HepG2 (cell line): ENCODE results near the gene SNRNP25. TPM values are rescaled to one million over a fixed set of nuclear protein-coding genes. Genes with fewer than 3 reads are reported as not detected.
A peak's percentile ranks its signal among the peaks of the same experiment; 100 is the strongest.

Experiments used
- CTCF ChIP-seq: sonication (generic); formaldehyde crosslinking; IDR thresholded peaks from 2 replicates; pipeline ENCODE4 v1.5.0; 2020; ENCODE audit warnings: mild to moderate bottlenecking, missing genetic modification reagents, moderate library complexity
- EED ChIP-seq: sonication (generic); formaldehyde crosslinking; IDR thresholded peaks from 2 replicates; pipeline ENCODE4 v1.5.0; 2020; ENCODE audit warnings: mild to moderate bottlenecking, missing genetic modification reagents
- ELF3 ChIP-seq: IDR thresholded peaks from 2 replicates; pipeline ENCODE4 v1.6.1; 2016; ENCODE audit warnings: missing genetic modification reagents, missing compliant biosample characterization
- ERF ChIP-seq: IDR thresholded peaks from 2 replicates; pipeline ENCODE4 v1.6.1; 2018; ENCODE audit warnings: missing biosample characterization, missing genetic modification reagents
- FOXC1 ChIP-seq: sonication (generic); formaldehyde crosslinking; IDR thresholded peaks from 2 replicates; pipeline ENCODE4 v1.8.0; 2022; ENCODE audit warnings: mild to moderate bottlenecking, missing genetic modification reagents, borderline replicate concordance
- HMGXB4 ChIP-seq, 2 experiments: sonication (generic) in 1 of 2; formaldehyde crosslinking in 1 of 2; IDR thresholded peaks; 2 replicates each; pipeline versions ENCODE4 v1.4.0 to v1.6.1; 2018 to 2020; ENCODE audit warnings: missing genetic modification reagents in 2 of 2, borderline replicate concordance in 1 of 2, low read depth in 1 of 2, mild to moderate bottlenecking in 1 of 2, missing biosample characterization in 1 of 2
- IKZF4 ChIP-seq: sonication (generic); formaldehyde crosslinking; IDR thresholded peaks from 2 replicates; pipeline ENCODE4 v1.5.1; 2020; ENCODE audit warnings: borderline replicate concordance, mild to moderate bottlenecking, low read depth, missing genetic modification reagents; ENCODE audit errors: not compliant biosample characterization
- KLF16 ChIP-seq, 2 experiments: sonication (generic) in 1 of 2; formaldehyde crosslinking in 1 of 2; IDR thresholded peaks; 2 replicates each; pipeline versions ENCODE4 v1.6.1 to v1.8.0; 2016 to 2023; ENCODE audit warnings: missing genetic modification reagents in 2 of 2, missing compliant biosample characterization in 1 of 2
- NFKB2 ChIP-seq: sonication (generic); formaldehyde crosslinking; IDR thresholded peaks from 2 replicates; pipeline ENCODE4 v1.4.0; 2020; ENCODE audit warnings: missing genetic modification reagents, borderline replicate concordance
- RORA ChIP-seq: sonication (generic); formaldehyde crosslinking; IDR thresholded peaks from 2 replicates; pipeline ENCODE4 v1.5.0; 2020; ENCODE audit warnings: mild to moderate bottlenecking, missing genetic modification reagents, moderate library complexity
- SAP130 ChIP-seq: IDR thresholded peaks from 2 replicates; pipeline ENCODE4 v1.6.1; 2016; ENCODE audit warnings: low read depth
- TEAD3 ChIP-seq: optimal IDR thresholded peaks from 2 replicates; pipeline ENCODE3; 2016; ENCODE audit warnings: borderline replicate concordance
- ZBTB25 ChIP-seq: IDR thresholded peaks from 2 replicates; pipeline ENCODE4 v1.6.1; 2018; ENCODE audit warnings: missing genetic modification reagents
- ZFP91 ChIP-seq: sonication (generic); formaldehyde crosslinking; IDR thresholded peaks from 2 replicates; pipeline ENCODE4 v1.9.0; 2022; ENCODE audit warnings: missing genetic modification reagents, mild to moderate bottlenecking, borderline replicate concordance
- ZNF256 ChIP-seq: sonication (generic); formaldehyde crosslinking; conservative IDR thresholded peaks from 2 replicates; pipeline ENCODE4 v1.4.0; 2020; ENCODE audit warnings: missing genetic modification reagents
- ZNF7 ChIP-seq: IDR thresholded peaks from 2 replicates; pipeline ENCODE4 v1.6.1; 2016; ENCODE audit warnings: missing biosample characterization, missing genetic modification reagents
- ZNF788 ChIP-seq: sonication (generic); formaldehyde crosslinking; IDR thresholded peaks from 2 replicates; pipeline ENCODE4 v1.5.0; 2020; ENCODE audit warnings: mild to moderate bottlenecking, missing genetic modification reagents, borderline replicate concordance
- ZSCAN31 ChIP-seq: sonication (generic); formaldehyde crosslinking; IDR thresholded peaks from 2 replicates; pipeline ENCODE4 v1.5.0; 2020; ENCODE audit warnings: low read depth, mild to moderate bottlenecking, missing genetic modification reagents
- polyA plus RNA-seq, 8 experiments: library from polyadenylated mRNA; depleted of rRNA in 3 of 8; stranded (reverse) in 7 of 8; unstranded in 1 of 8; fragments of >200 nt; fragmentation: Illumina TruSeq in 4 of 8; extraction: Trizol in 4 of 8; gene quantifications; 2 replicates each; pipeline versions ENCODE4 v1.2.1 to v1.2.3, GENCODE V29; 2011 to 2016; ENCODE audit warnings: low read depth in 4 of 8, missing spikeins in 1 of 8, mixed read lengths in 1 of 8; ENCODE audit not compliant: insufficient read depth in 1 of 8
- total RNA-seq, 5 experiments: library from RNA; depleted of rRNA; stranded (reverse); fragments of >200 nt; fragmentation: Illumina TruSeq; extraction: Trizol; gene quantifications; 2 replicates each; pipeline ENCODE4 v1.2.3, GENCODE V29; 2016; ENCODE audit warnings: low read depth in 1 of 5

The SNRNP25 gene
- total and polyA plus RNA-seq, 2 of the 13 experiments (the other 11 are each of a cell fraction or from before 2014, with no cell fraction given) = 34.1 to 97.4 TPM

- TF ChIP-seq ELF3 (CRISPR knock-in tag) (0 out of 2 replicates have a peak, but pooled peaks have one; percentile 27), HMGXB4 (CRISPR knock-in tag; IDR thresholded peaks at IDR 0.05; ENCODE audit: borderline replicate concordance in 1 of 2, low read depth in 1 of 2) (peak in 1 of 2 experiments; percentile 31; a peak in 1 of 4 replicates), KLF16 (CRISPR knock-in tag; IDR thresholded peaks at IDR 0.05) (0 out of 4 replicates have a peak, but pooled peaks of 1 of the 2 experiments have one; percentile 32), ZSCAN31 (0 out of 2 replicates have a peak, but pooled peaks have one; percentile 30), IKZF4 (no peak), ZBTB25 (CRISPR knock-in tag) (0 out of 2 replicates have a peak, but pooled peaks have one; percentile 33), NFKB2 (CRISPR knock-in tag) (no peak), ZNF788 (CRISPR knock-in tag) (peak; percentile 37; the same call in 1 of the 2 replicates), EED (CRISPR knock-in tag) (no peak), ERF (CRISPR knock-in tag) (0 out of 2 replicates have a peak, but pooled peaks have one; percentile 34), CTCF (CRISPR knock-in tag) (peak; percentile 87), SAP130 (CRISPR knock-in tag) (0 out of 2 replicates have a peak, but pooled peaks have one; percentile 40), RORA (CRISPR knock-in tag) (no peak), ZNF256 (CRISPR knock-in tag) (no peak), FOXC1 (CRISPR knock-in tag) (0 out of 2 replicates have a peak, but pooled peaks have one; percentile 36), TEAD3 (CRISPR knock-in tag) (peak; percentile 45), ZFP91 (CRISPR knock-in tag) (0 out of 2 replicates have a peak, but pooled peaks have one; percentile 17), ZNF7 (no peak)
Measured at GRCh38 chr16:106623-107324, 53.1 kb downstream of the SNRNP25 start (continued).
